ENCODE data around the gene RORB.

- TF ChIP-seq CTCF (IDR thresholded peaks at IDR 0.05) (no peak), POLR2A (IDR thresholded peaks at IDR 0.05) (no peak)
Observed at GRCh38 chr9:74519419-74519818, 22.3 kb downstream of the RORB start.

Data from vagina (tissue), 2 donors.